ENCODE results near the gene CTNNA2.

Gene CTNNA2

GRCh38 chr2:79512442-79513401, at the start of gene CTNNA2:
Gene CTNNA2 (plus strand): TSS chr2:79513051.
- no peak for DNase-seq (ENCODE audit: low read depth)
- no peak for TF ChIP-seq CTCF (IDR thresholded peaks at IDR 0.05; ENCODE audit: control insufficient read depth, insufficient read depth, low read depth, low read length, missing control alignments)
- H3K4me3 ChIP-seq (ENCODE audit: control insufficient read depth, low read depth, low read length) = no peak within 1 kb of the TSS

- H3K4me3 ChIP-seq (ENCODE audit: control insufficient read depth, low read depth, low read length) = no peak overlapping the region
- TF ChIP-seq CTCF (IDR thresholded peaks at IDR 0.05; ENCODE audit: control insufficient read depth, insufficient read depth, low read depth, low read length, missing control alignments) = no peak
- DNase-seq (ENCODE audit: low read depth) = no peak
Observed at GRCh38 chr2:79487399-79487798, 25.5 kb upstream of the CTNNA2 start.

GRCh38 chr2:79511320-79511951, 1.4 kb upstream of the CTNNA2 start:
- no peak overlapping the region for H3K4me3 ChIP-seq (ENCODE audit: control insufficient read depth, low read depth, low read length)
- DNase-seq (ENCODE audit: low read depth) = no peak
- no peak for TF ChIP-seq CTCF (IDR thresholded peaks at IDR 0.05; ENCODE audit: control insufficient read depth, insufficient read depth, low read depth, low read length, missing control alignments)

GRCh38 chr2:79513711-79514110, 860 bp downstream of the CTNNA2 start:
- no peak for TF ChIP-seq CTCF (IDR thresholded peaks at IDR 0.05; ENCODE audit: control insufficient read depth, insufficient read depth, low read depth, low read length, missing control alignments)
- H3K4me3 ChIP-seq (ENCODE audit: control insufficient read depth, low read depth, low read length) = no peak overlapping the region
- no peak for DNase-seq (ENCODE audit: low read depth)

GRCh38 chr2:79529636-79530035, 16.8 kb downstream of the CTNNA2 start:
- no peak for TF ChIP-seq CTCF (IDR thresholded peaks at IDR 0.05; ENCODE audit: control insufficient read depth, insufficient read depth, low read depth, low read length, missing control alignments)
- H3K4me3 ChIP-seq (ENCODE audit: control insufficient read depth, low read depth, low read length) = no peak overlapping the region
- no peak for DNase-seq (ENCODE audit: low read depth)

- DNase-seq (ENCODE audit: low read depth) = no peak
- TF ChIP-seq CTCF (IDR thresholded peaks at IDR 0.05; ENCODE audit: control insufficient read depth, insufficient read depth, low read depth, low read length, missing control alignments) = no peak
- no peak overlapping the region for H3K4me3 ChIP-seq (ENCODE audit: control insufficient read depth, low read depth, low read length)
Observed at GRCh38 chr2:79530443-79530842, 17.6 kb downstream of the CTNNA2 start.
